HG03139 (cell line): ENCODE results near the gene STOML1.
"Not testable (repeated sequence)": the region's sequence is repeated elsewhere in the genome, so short reads cannot be mapped to it uniquely, and the experiment has no call there.

Experiments
- ATAC-seq: cut with Tn5 transposase; IDR thresholded peaks from one replicate; pipeline ENCODE4 v1.9.1; 2021; ENCODE audit not compliant: unreplicated experiment

Gene STOML1

DNA sequence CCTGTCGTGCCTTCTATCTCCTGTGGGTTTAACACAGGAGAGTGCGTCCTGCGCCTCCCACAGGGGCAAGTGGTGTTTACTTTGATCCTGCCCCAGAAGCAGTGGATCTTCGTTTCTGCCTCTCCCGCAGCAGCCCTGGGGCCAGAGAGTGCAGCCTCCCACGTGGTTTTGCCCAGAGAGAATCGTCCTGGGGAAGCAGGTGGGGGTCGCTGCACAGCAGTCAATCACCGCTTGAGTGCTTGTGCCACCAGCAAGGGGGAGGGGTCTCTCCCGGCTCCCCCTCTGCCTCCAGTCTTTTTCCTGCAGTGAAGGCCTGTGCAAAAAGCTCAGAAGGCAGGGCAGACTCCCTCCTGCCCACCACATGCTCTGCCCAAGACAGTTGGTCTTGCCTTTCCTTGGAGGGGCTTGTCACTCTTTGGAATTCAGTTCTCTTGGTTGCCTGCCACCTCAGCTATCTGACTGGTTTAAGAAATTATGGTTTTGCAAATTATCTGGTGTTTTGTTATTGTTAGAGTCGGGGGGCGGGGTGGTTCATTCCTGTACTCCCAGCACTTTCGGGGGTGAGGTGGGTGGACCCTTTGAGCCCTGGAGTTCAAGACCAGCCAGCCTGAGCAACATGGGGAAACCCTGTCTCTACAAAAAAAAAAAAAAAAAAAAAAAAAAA is 26.9 kb downstream of the STOML1 start:
- ATAC-seq: no peak

- ATAC-seq: no peak
Observed at GRCh38 chr15:73964736-73965093, 27.4 kb downstream of the STOML1 start.

- no peak for ATAC-seq
Observed at GRCh38 chr15:73962433-73962832, 29.7 kb downstream of the STOML1 start.

GRCh38 chr15:73960472-73961070 is 31.5 kb downstream of the STOML1 start:
- not testable (repeated sequence) for ATAC-seq

DNA sequence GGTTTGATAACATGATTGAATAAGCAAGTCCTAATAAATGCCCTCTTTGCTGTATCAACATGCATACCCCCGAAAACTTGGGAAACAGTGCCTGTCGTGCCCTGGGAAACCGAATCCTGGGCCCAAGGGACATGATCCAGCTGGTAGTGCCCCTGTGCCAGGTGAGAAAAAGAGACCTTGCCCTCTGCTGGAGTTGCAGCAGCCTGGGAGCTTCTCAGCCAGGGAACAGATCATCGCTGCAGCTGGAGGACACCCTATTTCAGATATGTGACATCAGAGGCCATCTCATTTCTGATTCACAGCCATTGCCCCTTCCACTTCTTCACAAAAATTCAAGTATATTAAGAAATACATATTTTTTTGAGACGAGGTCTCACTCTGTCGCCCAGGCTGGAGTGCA is 32.3 kb downstream of the STOML1 start:
- no peak for ATAC-seq

GRCh38 chr15:73959012-73959581 is 33.0 kb downstream of the STOML1 start:
- no peak for ATAC-seq

GRCh38 chr15:73957785-73958184 is 34.3 kb downstream of the STOML1 start:
- no peak for ATAC-seq

DNA sequence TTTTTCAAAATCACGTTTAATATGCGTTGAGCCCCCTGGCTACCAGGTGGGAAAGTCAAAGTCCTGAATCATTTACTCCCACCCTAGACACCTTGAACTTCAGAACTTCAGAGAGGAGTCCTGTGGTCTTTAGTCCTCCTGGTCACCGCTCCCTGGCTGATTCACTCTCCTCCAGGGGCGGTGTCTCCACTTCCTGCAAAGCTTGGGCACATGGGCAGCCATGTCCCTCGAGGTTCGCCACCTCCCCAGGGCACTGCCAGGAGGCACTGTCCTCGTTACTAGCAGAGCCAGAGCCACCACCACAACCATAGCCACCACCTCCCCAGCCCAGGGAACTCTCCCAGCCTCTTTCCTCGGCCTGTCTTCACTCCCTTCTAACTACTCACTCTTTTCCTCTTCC is 34.8 kb downstream of the STOML1 start:
- no peak for ATAC-seq

DNA sequence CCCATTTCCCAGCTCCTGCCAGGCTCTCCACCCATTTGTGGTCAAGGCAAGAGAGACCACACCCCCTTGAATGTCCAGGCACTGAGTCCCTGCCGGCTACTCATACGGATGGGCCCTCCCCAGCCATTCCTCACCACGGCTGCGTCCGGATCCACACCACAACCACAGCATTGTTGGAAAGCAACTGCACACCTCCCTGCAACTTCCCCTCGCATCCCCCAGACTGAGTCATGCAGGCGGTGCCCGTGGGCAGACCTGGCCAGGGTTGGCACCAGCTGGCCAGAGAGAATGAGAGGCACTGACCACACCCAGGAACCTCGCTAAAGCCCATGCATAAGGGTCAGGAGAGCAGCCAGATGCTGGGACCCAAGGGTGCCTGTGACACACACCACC is 35.4 kb downstream of the STOML1 start:
- ATAC-seq: no peak

DNA sequence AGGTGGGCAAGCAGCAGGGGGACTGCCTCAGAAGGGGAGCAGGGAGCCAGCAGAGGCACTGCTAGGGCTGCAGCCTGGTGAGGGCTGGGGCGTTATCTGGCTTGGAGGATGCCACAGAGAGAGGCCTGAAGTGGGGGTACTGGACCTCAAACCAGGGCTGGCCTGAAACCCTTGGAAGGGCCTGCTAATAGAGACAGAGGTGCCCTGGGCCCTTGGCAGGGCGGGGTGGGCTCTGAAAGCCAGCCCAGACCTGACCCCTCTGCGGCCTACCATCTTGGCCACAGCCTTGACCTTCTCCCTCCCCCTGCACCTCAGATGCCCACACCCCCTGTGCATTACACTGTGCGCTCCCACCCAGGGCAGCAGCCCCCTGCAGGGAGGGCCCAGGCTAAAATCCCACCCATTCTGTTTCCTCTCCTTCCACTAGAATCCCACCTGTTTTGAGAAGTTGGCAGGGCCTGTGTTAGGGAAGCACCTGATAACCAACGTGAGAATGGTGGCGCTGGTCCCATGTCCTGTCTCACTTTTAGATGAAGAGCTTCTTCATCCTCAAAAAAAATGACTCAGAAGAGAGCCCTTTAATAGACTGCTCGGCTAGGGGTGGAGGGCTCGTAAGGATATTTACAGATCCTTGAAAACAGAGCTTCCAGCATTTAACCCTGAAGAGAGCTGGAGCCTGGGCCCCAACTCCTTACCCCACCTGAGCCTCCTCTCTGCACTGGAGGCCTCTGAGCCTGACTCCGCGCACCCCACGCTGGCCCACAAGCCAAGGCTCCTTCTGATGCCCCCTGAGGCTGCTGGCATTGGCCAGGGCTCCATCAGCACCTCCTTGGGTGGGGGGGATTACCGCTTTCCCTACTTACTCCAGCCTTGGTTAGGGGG is 36.0 kb downstream of the STOML1 start:
- ATAC-seq: no peak

DNA sequence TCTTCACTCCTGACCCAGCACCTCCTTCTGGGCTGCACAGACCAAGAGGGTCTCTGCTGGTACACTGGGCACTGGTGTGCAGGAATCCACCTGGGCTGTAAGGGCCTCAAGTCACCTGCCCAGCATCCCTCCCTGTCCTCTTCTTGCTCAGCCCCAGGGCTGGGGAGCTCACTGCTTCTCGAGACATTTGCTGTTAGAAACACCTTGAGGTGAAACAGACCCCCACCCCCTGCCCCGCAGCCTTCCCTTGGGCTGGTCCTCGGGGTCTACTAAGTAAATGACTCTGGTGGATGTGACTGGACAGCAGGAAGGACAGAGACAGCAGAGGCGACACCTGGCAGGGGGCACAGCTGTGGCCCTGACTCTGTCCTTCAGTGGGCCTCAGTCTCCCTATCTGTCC is 36.8 kb downstream of the STOML1 start:
- no peak for ATAC-seq

DNA sequence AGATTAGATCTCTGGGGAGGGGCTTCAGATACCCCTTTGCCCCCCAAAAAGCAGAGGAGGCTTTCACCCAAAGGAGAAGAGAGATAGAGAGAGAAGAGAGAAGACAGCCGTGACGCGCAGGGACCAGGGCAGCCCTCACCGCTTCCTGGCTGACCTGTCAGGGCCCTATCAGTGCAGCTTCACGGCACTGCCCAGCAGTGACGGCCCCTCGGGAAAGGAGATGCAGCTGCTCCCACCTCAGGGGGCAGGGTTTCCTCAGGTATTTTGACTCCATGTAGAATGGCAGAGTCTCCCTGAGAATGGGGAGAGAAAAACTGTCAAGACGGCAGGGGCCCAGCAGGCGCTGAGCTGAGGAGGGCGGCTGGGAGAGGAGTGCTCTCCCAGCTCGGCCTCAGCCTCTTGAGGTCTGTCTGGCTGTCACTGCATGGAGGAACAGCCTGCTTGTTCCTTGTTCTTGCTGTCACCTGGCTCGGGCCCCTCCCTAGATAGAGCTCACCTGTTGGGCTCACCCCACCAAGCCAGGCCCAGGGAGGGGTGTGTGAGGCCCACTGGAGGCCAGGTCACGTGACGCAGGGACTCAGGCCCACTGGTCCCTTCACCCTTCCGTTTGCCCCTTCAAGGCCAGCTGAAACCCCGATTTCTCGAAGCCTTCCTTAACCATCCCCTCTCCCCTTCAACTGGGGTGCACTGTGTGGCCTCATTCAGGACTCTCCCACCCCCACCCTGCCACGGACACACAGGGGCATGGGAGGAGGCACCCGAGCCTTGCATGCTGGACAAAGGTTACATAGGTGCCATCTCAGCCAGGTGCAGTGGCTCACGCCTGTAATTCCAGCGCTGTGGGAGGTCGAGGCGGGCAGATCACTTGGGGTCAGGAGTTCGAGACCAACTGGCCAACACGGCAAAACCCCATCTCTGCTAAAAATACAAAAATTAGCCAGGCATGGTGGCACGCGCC is 37.6 kb downstream of the STOML1 start:
- ATAC-seq: no peak

DNA sequence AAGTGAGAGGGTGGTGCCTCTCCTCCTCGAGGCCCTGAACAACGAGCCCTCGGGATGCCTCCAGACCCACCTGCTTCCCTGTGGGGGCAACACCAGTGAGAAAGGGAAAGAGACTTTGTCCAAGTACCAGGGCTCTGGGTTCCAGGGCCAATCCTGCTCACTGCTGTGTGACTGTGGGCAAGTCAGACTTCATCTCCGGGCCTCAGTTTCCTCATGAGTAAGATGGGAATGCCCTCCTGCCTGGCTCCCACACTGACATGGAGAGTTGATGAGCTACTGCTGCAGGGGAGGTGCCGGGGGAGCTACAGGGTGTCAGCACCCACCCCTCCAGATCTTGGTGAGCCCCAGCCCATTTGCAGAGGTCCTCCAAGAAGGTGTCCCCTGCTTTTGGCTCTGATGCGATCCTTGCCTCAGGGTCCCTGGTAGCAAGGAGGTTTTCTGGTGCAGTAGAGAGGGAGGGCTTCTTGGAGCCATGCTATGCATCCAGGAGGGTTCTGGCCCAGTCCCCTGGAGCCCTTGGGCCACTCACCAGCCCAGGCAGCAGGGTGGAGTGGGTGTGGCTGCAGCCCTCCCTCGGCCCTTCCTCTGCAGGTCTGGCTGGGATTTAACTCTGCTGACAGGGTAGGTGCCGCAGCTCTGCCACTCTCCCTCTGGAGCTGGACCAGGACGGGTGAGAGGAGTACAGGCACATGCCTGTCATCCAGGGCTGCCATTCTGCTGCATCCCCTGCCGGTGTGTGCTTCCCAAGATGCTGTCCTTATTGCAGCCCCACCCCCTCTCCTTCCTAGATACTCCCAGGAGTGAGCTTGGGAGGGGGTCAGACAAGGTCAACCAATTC is 39.0 kb downstream of the STOML1 start:
- ATAC-seq: no peak

GRCh38 chr15:73952171-73952912 is 39.8 kb downstream of the STOML1 start:
- no peak for ATAC-seq

- ATAC-seq: no peak
Observed at GRCh38 chr15:73951601-73952000, 40.5 kb downstream of the STOML1 start.

DNA sequence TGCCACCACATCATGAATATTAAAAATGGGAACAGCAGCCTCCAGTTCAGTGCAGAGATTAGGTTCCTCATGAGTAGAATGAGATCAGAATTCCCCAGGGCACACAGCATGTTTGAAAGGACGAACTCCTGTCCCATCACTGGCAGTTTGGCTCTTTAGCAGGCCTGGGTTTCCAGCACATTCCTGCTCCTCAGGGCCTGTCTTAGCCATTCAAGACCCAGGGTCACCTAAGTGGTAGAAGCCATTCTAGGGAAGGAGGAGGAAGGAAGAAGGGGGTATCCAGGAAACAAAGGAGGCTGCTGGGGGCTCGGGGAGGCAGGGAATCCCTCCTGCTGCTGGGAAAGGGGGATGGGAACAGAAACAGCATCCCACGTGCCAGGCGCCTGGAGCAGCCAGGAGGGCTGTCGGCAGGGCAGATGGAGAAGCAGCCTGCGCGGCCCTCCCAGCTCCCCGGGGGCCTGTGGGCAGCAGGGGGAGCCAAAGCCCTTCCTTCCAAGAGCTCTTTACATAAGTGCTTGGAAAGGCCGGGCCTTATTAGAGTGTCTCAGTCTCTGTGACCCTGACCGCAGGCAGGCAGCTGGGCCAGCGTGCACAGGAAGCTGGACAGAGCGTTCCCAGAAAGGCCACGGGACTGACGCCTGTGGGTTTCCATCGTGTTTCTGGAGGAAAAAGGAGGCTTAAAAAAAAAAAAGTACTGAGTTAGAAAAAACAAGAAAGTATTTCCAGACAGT is 41.1 kb downstream of the STOML1 start:
- ATAC-seq: peak; percentile 53

- ATAC-seq: no peak
Observed at GRCh38 chr15:73950479-73950830, 41.6 kb downstream of the STOML1 start.

GRCh38 chr15:73949496-73949895 is 42.6 kb downstream of the STOML1 start:
- ATAC-seq: no peak
